ENCODE measurements around the gene PAPOLA. TPM values are rescaled to one million over a fixed set of nuclear protein-coding genes. Genes with fewer than 3 reads are reported as not detected.

PAPOLA gene
- total and polyA plus RNA-seq, 9 of the 15 experiments (the other 6 are each of a cell fraction or from before 2014, with no cell fraction given), result 51.1 to 199 (median 95.8) TPM

GRCh38 chr14:96590190-96590864 lies 88.1 kb downstream of the PAPOLA start:
- no TSS peak for BruUV-seq (replicated peaks)
- TF ChIP-seq PHB2 (IDR thresholded peaks at IDR 0.05; ENCODE audit: low read depth), result no peak
- TF ChIP-seq ZNF740 (CRISPR knock-in tag; IDR thresholded peaks at IDR 0.05), result no peak
- TF ChIP-seq ZNF740 (tag; IDR thresholded peaks at IDR 0.05), result no peak
- no peak for TF ChIP-seq TCF7 (IDR thresholded peaks at IDR 0.05; ENCODE audit: borderline replicate concordance)
- peak; percentile 64 for TF ChIP-seq RBM25 (IDR thresholded peaks at IDR 0.05; ENCODE audit: low read depth, low read length, severe bottlenecking)
- no peak for TF ChIP-seq L3MBTL2 (IDR thresholded peaks at IDR 0.05)
- no peak for TF ChIP-seq ZNF639 (CRISPR knock-in tag; conservative IDR thresholded peaks at IDR 0.05 in 1 of 2, IDR thresholded peaks at IDR 0.05 in 1 of 2)
- peak; percentile 46 for TF ChIP-seq BCOR (IDR thresholded peaks at IDR 0.05)
- no peak for TF ChIP-seq GATAD2A (IDR thresholded peaks at IDR 0.05)
- no peak for TF ChIP-seq DMBX1 (CRISPR knock-in tag; IDR thresholded peaks at IDR 0.05; ENCODE audit: borderline replicate concordance)
- TF ChIP-seq ETS1 (conservative IDR thresholded peaks at IDR 0.05; ENCODE audit: control insufficient read depth, low read depth, low read length), result no peak
- 0 out of 2 replicates have a peak, but pooled peaks have one; percentile 29 for TF ChIP-seq ZKSCAN3 (CRISPR knock-in tag; IDR thresholded peaks at IDR 0.05)
- no peak for TF ChIP-seq AFF4 (CRISPR knock-in tag; IDR thresholded peaks at IDR 0.05)
- no peaks in the 10 kb centered on the region for H3K36me3 ChIP-seq (ENCODE audit: control insufficient read depth, insufficient read depth, low read length)
- DNase-seq (ENCODE audit: extremely low read depth in 1 of 4, low spot score in 3 of 4), result no peak
- H4K20me1 ChIP-seq (replicated peaks; ENCODE audit: control insufficient read depth, insufficient read depth, low read length), result no peaks in the 10 kb centered on the region
- H2AFZ ChIP-seq (ENCODE audit: low read depth, low read length), result no peak overlapping the region
- H3K4me3 ChIP-seq, result no peak overlapping the region
- ChIA-PET POLR2A (interaction anchor here (1.0 kb wide), 1 partner anchor 35 kb away, joined by 3 read pairs; no protein-coding TSS in a partner anchor), CTCF (ENCODE audit: low intra/inter-chr PET ratio) (no interaction called here)
- peaks cover 4 to 11% of the 10 kb centered on the region in 2 experiments; a peak in 4 of 5 replicates for H3K4me1 ChIP-seq (replicated peaks in 1 of 2; ENCODE audit: control insufficient read depth in 2 of 2, insufficient read depth in 2 of 2, low read length in 2 of 2)
- H3K9me3 ChIP-seq (replicated peaks; ENCODE audit: control insufficient read depth, insufficient read depth, low read depth, low read length), result no peaks in the 10 kb centered on the region
- H3K79me2 ChIP-seq (ENCODE audit: control insufficient read depth, insufficient read depth, low read length), result no peaks in the 10 kb centered on the region
- no peak overlapping the region for H3K27ac ChIP-seq (ENCODE audit: extremely low read depth, low read depth, low read length)
- ATAC-seq, result no peak
- no peak overlapping the region for H3K4me2 ChIP-seq (ENCODE audit: insufficient read depth, low read length)
- peaks cover 3% of the 10 kb centered on the region for H3K9me1 ChIP-seq (ENCODE audit: control insufficient read depth, insufficient read depth, low read length)
- H3K9ac ChIP-seq (ENCODE audit: insufficient read depth in 1 of 2, low read depth in 2 of 2, low read length in 2 of 2), result no peak overlapping the region
- no peak for FAIRE-seq
- in situ Hi-C loops (cut with MboI), result loop anchor here (25.0 kb wide), 1 partner anchor 697 kb away; no protein-coding TSS in a partner anchor
- WGBS (ENCODE audit: insufficient coverage, low coverage, missing lambda C conversion rate), result 1% methylated on average over 9 of the region's 9 CpGs
- intact Hi-C loops (cut with micrococcal nuclease), result no loop called here
- peaks cover 38 to 81% of the 10 kb centered on the region in 2 experiments for H3K27me3 ChIP-seq (ENCODE audit: control insufficient read depth in 2 of 2, insufficient read depth in 2 of 2, low read length in 2 of 2)

Data from K562 (cell line).